Neural cell (in vitro differentiated cells): ENCODE data around the gene TMEM259. TPM values are rescaled to one million over a fixed set of nuclear protein-coding genes. Genes with fewer than 3 reads are reported as not detected.

Experiments used
- H2AFZ ChIP-seq: fragments of 200-600, 300-800 bp; sonication (generic), shearing (Covaris generic); 2 replicates; pipeline ENCODE4 v1.6.0; 2014; ENCODE audit warnings: low read depth, mild to moderate bottlenecking, antibody characterized with exemption, low read length, moderate library complexity
- H3F3A ChIP-seq: fragments of 200-600 bp; shearing (Covaris generic); 2 replicates; pipeline ENCODE4 v1.6.1; 2016; ENCODE audit warnings: mild to moderate bottlenecking, moderate library complexity, mixed read lengths, antibody characterized with exemption, low read length; ENCODE audit not compliant: insufficient read depth, poor library complexity, severe bottlenecking
- H3K27ac ChIP-seq: fragments of 200-600, 300-800 bp; sonication (generic), shearing (Covaris generic); 2 replicates; pipeline ENCODE4 v1.5.1; 2014; ENCODE audit warnings: mild to moderate bottlenecking, low read length, moderate library complexity
- H3K27me3 ChIP-seq: fragments of 300-800, 200-600 bp; sonication (generic), shearing (Covaris generic); 2 replicates; pipeline ENCODE4 v1.6.0; 2014; ENCODE audit warnings: mild to moderate bottlenecking, low read depth, low read length, moderate library complexity; ENCODE audit not compliant: insufficient read depth
- H3K36me3 ChIP-seq: fragments of 300-800, 200-600 bp; sonication (generic), shearing (Covaris generic); 2 replicates; pipeline ENCODE4 v1.5.1; 2014; ENCODE audit warnings: mild to moderate bottlenecking, antibody characterized with exemption, low read length, moderate library complexity; ENCODE audit not compliant: insufficient read depth
- H3K4me2 ChIP-seq: fragments of 300-800, 200-600 bp; sonication (generic), shearing (Covaris generic); 2 replicates; pipeline ENCODE4 v1.6.0; 2014; ENCODE audit warnings: mild to moderate bottlenecking, low read length
- H3K4me3 ChIP-seq: fragments of 300-800, 200-600 bp; sonication (generic), shearing (Covaris generic); 2 replicates; pipeline ENCODE4 v1.5.1; 2014; ENCODE audit warnings: mild to moderate bottlenecking, low read length, moderate library complexity
- H3K79me2 ChIP-seq: fragments of 200-600 bp; shearing (Covaris generic); replicated peaks from 2 replicates; pipeline ENCODE4 v1.6.0; 2014; ENCODE audit warnings: mild to moderate bottlenecking, low read length, moderate library complexity; ENCODE audit not compliant: insufficient read depth
- H3K9ac ChIP-seq: fragments of 300-800, 200-600 bp; sonication (generic), shearing (Covaris generic); 2 replicates; pipeline ENCODE4 v1.6.1; 2016; ENCODE audit warnings: mild to moderate bottlenecking, low read length, mixed read lengths
- H3K9me2 ChIP-seq: fragments of 200-600 bp; shearing (Covaris generic); 2 replicates; pipeline ENCODE4 v1.6.1; 2016; ENCODE audit warnings: mild to moderate bottlenecking, low read length, mixed read lengths; ENCODE audit not compliant: insufficient read depth
- H3K9me3 ChIP-seq: fragments of 200-600, 300-800 bp; sonication (generic), shearing (Covaris generic); 2 replicates; pipeline ENCODE4 v1.6.1; 2016; ENCODE audit warnings: mild to moderate bottlenecking, mixed run types, low read length, moderate library complexity, mixed read lengths
- H4K20me1 ChIP-seq: fragments of 200-600 bp; shearing (Covaris generic); 2 replicates; pipeline ENCODE4 v1.6.1; 2016; ENCODE audit warnings: mild to moderate bottlenecking, mixed run types; ENCODE audit not compliant: insufficient read depth
- CTCF ChIP-seq: fragments of 450-650 bp; IDR thresholded peaks from 2 replicates; pipeline ENCODE4 v1.5.1; 2014; ENCODE audit warnings: antibody characterized with exemption, mild to moderate bottlenecking, moderate library complexity; ENCODE audit not compliant: poor library complexity, severe bottlenecking
- EP300 ChIP-seq: fragments of 450-650 bp; conservative IDR thresholded peaks from 2 replicates; pipeline ENCODE4 v1.6.1; 2014; ENCODE audit warnings: antibody characterized with exemption, mild to moderate bottlenecking, moderate library complexity; ENCODE audit not compliant: poor library complexity, severe bottlenecking
- EZH2 ChIP-seq: fragments of 200-600, 300-800 bp; shearing (Covaris generic), sonication (generic); IDR thresholded peaks from 2 replicates; pipeline ENCODE4 v1.6.1; 2014; ENCODE audit warnings: antibody characterized with exemption, low read length, borderline replicate concordance, mild to moderate bottlenecking; ENCODE audit not compliant: insufficient read depth, poor library complexity, severe bottlenecking
- MXI1 ChIP-seq: fragments of 450-650 bp; conservative IDR thresholded peaks from 2 replicates; pipeline ENCODE4 v1.6.1; 2014; ENCODE audit warnings: antibody characterized with exemption, mild to moderate bottlenecking; ENCODE audit not compliant: poor library complexity, severe bottlenecking
- POLR2AphosphoS5 ChIP-seq: IDR thresholded peaks from 2 replicates; pipeline ENCODE4 v1.6.1; 2012
- RAD21 ChIP-seq: fragments of 450-650 bp; conservative IDR thresholded peaks from 2 replicates; pipeline ENCODE4 v1.6.1; 2014; ENCODE audit warnings: antibody characterized with exemption, mild to moderate bottlenecking, moderate library complexity
- SMC3 ChIP-seq: fragments of 450-650 bp; conservative IDR thresholded peaks from 2 replicates; pipeline ENCODE4 v1.6.1; 2014; ENCODE audit warnings: antibody characterized with exemption, mild to moderate bottlenecking, moderate library complexity; ENCODE audit not compliant: poor library complexity
- TAF1 ChIP-seq: IDR thresholded peaks from 2 replicates; pipeline ENCODE4 v1.6.1; 2012; ENCODE audit warnings: low read depth
- polyA plus RNA-seq: library from polyadenylated mRNA; depleted of rRNA; stranded (reverse); fragments of >200 nt; gene quantifications from 2 replicates; pipeline ENCODE4 v1.2.3, GENCODE V29; 2014
- TF ChIP-seq, protein P1 (sequence below): IDR thresholded peaks from 2 replicates; pipeline ENCODE4 v1.6.1; 2012; ENCODE audit warnings: borderline replicate concordance

The TMEM259 gene
- polyA plus RNA-seq, 1 donor from 2014 or later, result 176 TPM

GRCh38 chr19:993361-993830 lies 27.5 kb downstream of the TMEM259 start:
- TF ChIP-seq RAD21 (no peak), EZH2 (no peak), MXI1 (no peak), SMC3 (no peak), CTCF (no peak), POLR2AphosphoS5 (no peak), EP300 (no peak), TAF1 (no peak)
- TF ChIP-seq, protein P1, sequence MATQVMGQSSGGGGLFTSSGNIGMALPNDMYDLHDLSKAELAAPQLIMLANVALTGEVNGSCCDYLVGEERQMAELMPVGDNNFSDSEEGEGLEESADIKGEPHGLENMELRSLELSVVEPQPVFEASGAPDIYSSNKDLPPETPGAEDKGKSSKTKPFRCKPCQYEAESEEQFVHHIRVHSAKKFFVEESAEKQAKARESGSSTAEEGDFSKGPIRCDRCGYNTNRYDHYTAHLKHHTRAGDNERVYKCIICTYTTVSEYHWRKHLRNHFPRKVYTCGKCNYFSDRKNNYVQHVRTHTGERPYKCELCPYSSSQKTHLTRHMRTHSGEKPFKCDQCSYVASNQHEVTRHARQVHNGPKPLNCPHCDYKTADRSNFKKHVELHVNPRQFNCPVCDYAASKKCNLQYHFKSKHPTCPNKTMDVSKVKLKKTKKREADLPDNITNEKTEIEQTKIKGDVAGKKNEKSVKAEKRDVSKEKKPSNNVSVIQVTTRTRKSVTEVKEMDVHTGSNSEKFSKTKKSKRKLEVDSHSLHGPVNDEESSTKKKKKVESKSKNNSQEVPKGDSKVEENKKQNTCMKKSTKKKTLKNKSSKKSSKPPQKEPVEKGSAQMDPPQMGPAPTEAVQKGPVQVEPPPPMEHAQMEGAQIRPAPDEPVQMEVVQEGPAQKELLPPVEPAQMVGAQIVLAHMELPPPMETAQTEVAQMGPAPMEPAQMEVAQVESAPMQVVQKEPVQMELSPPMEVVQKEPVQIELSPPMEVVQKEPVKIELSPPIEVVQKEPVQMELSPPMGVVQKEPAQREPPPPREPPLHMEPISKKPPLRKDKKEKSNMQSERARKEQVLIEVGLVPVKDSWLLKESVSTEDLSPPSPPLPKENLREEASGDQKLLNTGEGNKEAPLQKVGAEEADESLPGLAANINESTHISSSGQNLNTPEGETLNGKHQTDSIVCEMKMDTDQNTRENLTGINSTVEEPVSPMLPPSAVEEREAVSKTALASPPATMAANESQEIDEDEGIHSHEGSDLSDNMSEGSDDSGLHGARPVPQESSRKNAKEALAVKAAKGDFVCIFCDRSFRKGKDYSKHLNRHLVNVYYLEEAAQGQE, result no peak

DNA sequence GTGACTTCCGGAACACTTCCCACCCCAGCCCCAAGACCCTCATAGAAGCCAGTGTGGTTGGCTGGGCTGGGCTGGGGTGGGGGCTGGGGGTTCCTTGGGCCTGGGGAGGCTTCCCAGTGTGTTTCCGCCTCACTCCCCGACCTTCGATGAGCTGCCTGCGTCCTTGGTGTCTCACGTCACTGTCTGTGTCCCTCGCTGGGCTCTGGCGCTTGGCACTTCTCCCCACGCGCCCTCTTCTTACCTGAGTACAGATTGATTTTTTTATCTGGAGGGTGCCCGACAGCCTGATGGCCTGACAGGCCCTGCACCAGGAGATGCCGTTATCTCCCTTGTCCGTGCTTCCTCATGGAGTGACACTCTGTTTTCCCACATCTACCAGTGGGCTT lies 28.3 kb downstream of the TMEM259 start:
- H2AFZ ChIP-seq, result no peak overlapping the region
- H3K27ac ChIP-seq, result no peak overlapping the region
- H3K27me3 ChIP-seq, result no peaks in the 10 kb centered on the region
- H3K9me3 ChIP-seq, result no peaks in the 10 kb centered on the region
- no peaks in the 10 kb centered on the region for H3K9me2 ChIP-seq
- no peaks in the 10 kb centered on the region for H3F3A ChIP-seq
- H3K4me3 ChIP-seq, result no peak overlapping the region
- H3K4me2 ChIP-seq, result no peak overlapping the region
- no peaks in the 10 kb centered on the region for H3K36me3 ChIP-seq
- no peaks in the 10 kb centered on the region for H4K20me1 ChIP-seq
- no peaks in the 10 kb centered on the region for H3K79me2 ChIP-seq
- H3K9ac ChIP-seq, result no peak overlapping the region
- TF ChIP-seq SMC3 (no peak), EP300 (no peak), MXI1 (no peak), CTCF (no peak), TAF1 (no peak), EZH2 (no peak), RAD21 (no peak), POLR2AphosphoS5 (no peak)
- TF ChIP-seq, protein P1, result no peak

More at GRCh38 chr19:993361-993830, 27.5 kb downstream of the TMEM259 start:
- H3K79me2 ChIP-seq, result no peaks in the 10 kb centered on the region
- no peaks in the 10 kb centered on the region for H3F3A ChIP-seq
- no peak overlapping the region for H3K9ac ChIP-seq
- no peak overlapping the region for H3K27ac ChIP-seq
- H4K20me1 ChIP-seq, result no peaks in the 10 kb centered on the region
- H3K27me3 ChIP-seq, result no peaks in the 10 kb centered on the region
- H2AFZ ChIP-seq, result no peak overlapping the region
- no peaks in the 10 kb centered on the region for H3K9me3 ChIP-seq
- no peak overlapping the region for H3K4me3 ChIP-seq
- H3K9me2 ChIP-seq, result no peaks in the 10 kb centered on the region
- H3K36me3 ChIP-seq, result no peaks in the 10 kb centered on the region
- no peak overlapping the region for H3K4me2 ChIP-seq
